ENCODE data around the gene NME5.
"Not testable (repeated sequence)": the region's sequence is repeated elsewhere in the genome, so short reads cannot be mapped to it uniquely, and the experiment has no call there.

NME5 gene

DNA sequence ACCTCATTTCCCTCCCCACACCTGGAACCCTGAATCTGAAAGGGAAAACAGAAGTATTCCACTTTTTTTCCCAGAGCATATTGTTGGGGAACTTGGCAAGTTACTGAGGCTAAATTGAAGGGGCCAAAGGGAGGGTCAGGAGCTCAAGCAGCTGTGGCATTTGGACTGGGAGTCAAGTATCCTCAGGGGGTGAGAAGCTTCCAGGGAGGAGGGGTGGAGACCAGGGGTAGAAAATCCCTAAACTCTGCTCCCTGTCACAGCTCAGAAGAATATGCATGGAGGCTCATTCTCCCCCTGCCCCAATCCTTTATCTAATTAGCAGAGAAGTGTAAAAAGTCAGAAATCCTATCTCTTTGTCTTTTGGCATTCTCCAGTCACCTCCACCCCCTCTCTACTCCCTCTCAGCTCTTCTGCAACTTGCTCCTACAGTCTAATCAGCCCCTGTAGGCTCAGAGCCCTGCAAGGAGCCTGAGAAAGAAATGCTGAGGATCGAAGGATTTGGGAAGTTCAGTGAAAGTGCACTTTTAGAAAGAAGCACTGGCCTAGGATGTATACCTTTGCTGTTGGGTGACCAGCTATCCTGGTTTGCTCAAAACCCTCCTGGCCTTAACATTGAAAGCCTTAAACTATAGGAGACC, 61.1 kb downstream of the NME5 start:
- H3K36me3 ChIP-seq (ENCODE audit: insufficient read depth, low read length), result no peaks in the 10 kb centered on the region
- no peak for TF ChIP-seq FOXP2 (optimal IDR thresholded peaks at IDR 0.05; ENCODE audit: control extremely low read depth, extremely low read length, insufficient read depth)
- TF ChIP-seq POLR2AphosphoS5 (IDR thresholded peaks at IDR 0.05; ENCODE audit: borderline replicate concordance, low read depth, low read length), result no peak
- TF ChIP-seq EZH2 (IDR thresholded peaks at IDR 0.05), result no peak
- H3K9ac ChIP-seq (ENCODE audit: insufficient read length), result peak overlapping the region; percentile 25
- no peak overlapping the region for H3K4me3 ChIP-seq
- no peak for DNase-seq (ENCODE audit: low read depth, low spot score)
- H3K27ac ChIP-seq, result no peak overlapping the region
- H3K9me3 ChIP-seq (ENCODE audit: low read depth, low read length), result no peaks in the 10 kb centered on the region

DNA sequence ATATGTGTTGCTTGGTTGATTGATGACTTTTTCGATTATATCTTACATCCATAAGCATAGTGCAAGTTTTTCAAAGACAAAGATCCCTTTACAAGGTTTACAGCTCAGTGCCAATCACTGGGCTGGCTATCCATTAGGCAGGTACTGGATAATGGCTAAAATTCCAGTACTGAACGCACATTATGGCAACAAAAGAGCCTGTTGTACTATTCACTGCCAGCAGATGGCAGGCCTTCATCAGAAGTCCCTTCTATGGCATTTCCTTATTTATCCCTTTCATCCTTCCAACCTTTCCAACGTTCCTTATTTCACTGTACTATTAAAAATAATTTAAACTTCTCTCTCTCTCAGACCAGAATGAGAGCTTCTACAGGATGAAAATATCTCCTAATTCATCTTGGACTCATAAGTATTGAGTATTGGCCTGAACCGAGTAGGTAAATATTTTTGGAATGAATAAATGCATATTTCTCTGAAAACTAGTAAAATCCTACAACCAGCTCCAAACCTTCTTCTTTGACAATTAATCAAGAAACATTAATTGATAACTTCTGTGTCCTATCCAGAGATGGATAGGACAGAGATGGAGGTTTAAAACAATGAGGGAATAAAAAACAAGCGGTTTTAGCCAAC, 62.0 kb downstream of the NME5 start:
- H3K9me3 ChIP-seq (ENCODE audit: low read depth, low read length), result no peaks in the 10 kb centered on the region
- H3K4me3 ChIP-seq, result no peak overlapping the region
- H3K9ac ChIP-seq (ENCODE audit: insufficient read length), result no peak overlapping the region
- DNase-seq (ENCODE audit: low read depth, low spot score), result peak; percentile 3
- no peaks in the 10 kb centered on the region for H3K36me3 ChIP-seq (ENCODE audit: insufficient read depth, low read length)
- no peak overlapping the region for H3K27ac ChIP-seq
- TF ChIP-seq EZH2 (IDR thresholded peaks at IDR 0.05) (no peak), FOXP2 (optimal IDR thresholded peaks at IDR 0.05; ENCODE audit: control extremely low read depth, extremely low read length, insufficient read depth) (no peak), POLR2AphosphoS5 (IDR thresholded peaks at IDR 0.05; ENCODE audit: borderline replicate concordance, low read depth, low read length) (no peak)

DNA sequence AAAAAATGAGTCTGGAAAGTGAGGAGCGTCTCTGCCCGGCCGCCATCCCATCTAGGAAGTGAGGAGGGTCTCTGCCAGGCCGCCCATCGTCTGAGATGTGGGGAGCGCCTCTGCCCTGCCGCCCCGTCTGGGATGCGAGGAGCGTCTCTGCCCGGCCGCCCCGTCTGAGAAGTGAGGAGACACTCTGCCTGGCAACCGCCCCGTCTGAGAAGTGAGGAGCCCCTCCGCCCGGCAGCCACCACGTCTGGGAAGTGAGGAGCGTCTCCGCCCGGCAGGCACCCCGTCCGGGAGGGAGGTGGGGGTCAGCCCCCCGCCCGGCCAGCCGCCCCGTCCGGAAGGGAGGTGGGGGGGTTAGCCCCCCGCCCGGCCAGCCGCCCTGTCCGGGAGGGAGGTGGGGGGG, 69.2 kb downstream of the NME5 start:
- H3K36me3 ChIP-seq (ENCODE audit: insufficient read depth, low read length); H3K4me3 ChIP-seq; H3K9me3 ChIP-seq (ENCODE audit: low read depth, low read length); H3K9ac ChIP-seq (ENCODE audit: insufficient read length); DNase-seq (ENCODE audit: low read depth, low spot score); H3K27ac ChIP-seq: not testable (repeated sequence)

DNA sequence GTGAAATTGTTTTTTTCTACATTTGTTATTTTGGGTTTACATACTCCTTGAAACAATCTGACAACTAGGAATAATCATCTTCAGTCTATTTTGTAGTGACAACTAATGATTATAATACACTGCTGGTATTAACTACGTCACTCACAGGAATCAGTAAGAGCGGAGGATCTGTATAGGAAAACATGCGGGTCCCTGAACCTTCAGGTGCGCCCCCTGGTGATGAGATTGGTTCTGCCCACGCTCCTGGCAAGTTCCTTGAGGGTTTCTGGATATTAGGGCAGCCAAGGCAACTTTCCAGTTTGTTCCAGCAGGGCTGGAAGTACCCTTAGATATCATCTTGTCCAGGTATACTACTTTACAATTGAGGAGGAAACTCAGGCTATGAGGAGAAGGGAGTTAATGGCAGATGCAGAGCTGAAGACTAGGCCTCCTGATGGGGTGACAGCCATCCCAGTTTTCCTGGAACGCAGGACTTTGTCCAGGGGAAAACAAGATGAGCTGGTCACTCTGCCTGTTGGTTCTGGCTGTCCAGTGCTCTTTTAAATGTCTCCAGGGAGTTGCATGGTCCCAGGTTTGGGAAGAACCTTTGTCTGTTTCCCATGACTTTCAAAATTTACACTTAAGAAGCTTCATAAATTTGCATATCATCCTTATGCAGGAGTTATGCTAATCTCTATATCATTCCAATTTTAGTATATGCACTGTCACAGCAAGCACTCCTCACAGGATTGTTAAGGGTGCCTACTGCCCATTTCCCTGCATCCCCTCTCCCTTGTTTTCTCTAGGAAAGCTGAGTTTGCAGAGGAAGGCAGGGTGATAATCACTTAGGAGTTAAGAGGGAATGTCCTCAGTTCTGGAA, 70.3 kb downstream of the NME5 start:
- Histone ChIP-seq H3K27ac (no peak overlapping the region), H3K9me3 (ENCODE audit: low read depth, low read length) (no peaks in the 10 kb centered on the region), H3K9ac (ENCODE audit: insufficient read length) (no peak overlapping the region), H3K36me3 (ENCODE audit: insufficient read depth, low read length) (no peaks in the 10 kb centered on the region), H3K4me3 (no peak overlapping the region)
- DNase-seq (ENCODE audit: low read depth, low spot score), result peak; percentile 51
- no peak for TF ChIP-seq EZH2 (IDR thresholded peaks at IDR 0.05)
- TF ChIP-seq POLR2AphosphoS5 (IDR thresholded peaks at IDR 0.05; ENCODE audit: borderline replicate concordance, low read depth, low read length), result no peak
- TF ChIP-seq FOXP2 (optimal IDR thresholded peaks at IDR 0.05; ENCODE audit: control extremely low read depth, extremely low read length, insufficient read depth), result no peak

DNA sequence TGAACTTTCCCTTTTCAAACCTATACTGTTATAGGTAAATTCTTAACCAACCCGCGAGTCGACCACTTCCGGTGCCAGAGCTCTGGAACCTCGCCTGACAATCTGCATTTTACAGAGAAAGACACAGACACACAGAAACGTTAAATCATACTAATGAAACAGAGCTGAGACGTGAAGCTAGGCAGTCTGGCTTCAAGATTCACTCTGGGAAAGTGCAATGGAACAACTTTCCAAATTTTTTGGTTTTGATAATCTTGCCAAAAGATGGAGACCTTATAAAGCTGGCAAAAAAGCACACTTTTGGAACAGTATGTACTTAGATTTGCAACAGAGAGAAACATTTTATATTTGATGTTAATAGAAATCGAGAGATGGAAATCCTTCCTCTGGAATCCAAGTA, 71.3 kb downstream of the NME5 start:
- TF ChIP-seq EZH2 (IDR thresholded peaks at IDR 0.05) (no peak), FOXP2 (optimal IDR thresholded peaks at IDR 0.05; ENCODE audit: control extremely low read depth, extremely low read length, insufficient read depth) (no peak), POLR2AphosphoS5 (IDR thresholded peaks at IDR 0.05; ENCODE audit: borderline replicate concordance, low read depth, low read length) (no peak)
- no peak for DNase-seq (ENCODE audit: low read depth, low spot score)
- Histone ChIP-seq H3K9me3 (ENCODE audit: low read depth, low read length) (no peaks in the 10 kb centered on the region), H3K4me3 (no peak overlapping the region), H3K36me3 (ENCODE audit: insufficient read depth, low read length) (no peaks in the 10 kb centered on the region), H3K27ac (no peak overlapping the region), H3K9ac (ENCODE audit: insufficient read length) (no peak overlapping the region)
